ENCODE measurements around the gene GRPEL1.

- TF ChIP-seq EZH2 (IDR thresholded peaks at IDR 0.05; ENCODE audit: insufficient read depth, low read length) = no peak
- TF ChIP-seq CTCF (IDR thresholded peaks at IDR 0.05; ENCODE audit: insufficient read depth, low read depth, low read length) = no peak
These were observed 19.2 kb upstream of the GRPEL1 start for GRCh38 chr4:7087036-7087435.
